NK-92 (cell line): Measurements from ENCODE around the gene TUBA3D.
"Not testable (repeated sequence)": the region's sequence is repeated elsewhere in the genome, so short reads cannot be mapped to it uniquely, and the experiment has no call there.

Experiments used
- DNase-seq: peaks from one replicate; lab custom pipeline; 2025; ENCODE audit not compliant: unreplicated experiment; lab: John Stamatoyannopoulos, UW

Gene TUBA3D

GRCh38 chr2:131475831-131476230, at the start of gene TUBA3D:
TUBA3D (plus strand) TSS chr2:131476119; CDS start chr2:131476200, 81 bp downstream.
- no peak for DNase-seq

DNA sequence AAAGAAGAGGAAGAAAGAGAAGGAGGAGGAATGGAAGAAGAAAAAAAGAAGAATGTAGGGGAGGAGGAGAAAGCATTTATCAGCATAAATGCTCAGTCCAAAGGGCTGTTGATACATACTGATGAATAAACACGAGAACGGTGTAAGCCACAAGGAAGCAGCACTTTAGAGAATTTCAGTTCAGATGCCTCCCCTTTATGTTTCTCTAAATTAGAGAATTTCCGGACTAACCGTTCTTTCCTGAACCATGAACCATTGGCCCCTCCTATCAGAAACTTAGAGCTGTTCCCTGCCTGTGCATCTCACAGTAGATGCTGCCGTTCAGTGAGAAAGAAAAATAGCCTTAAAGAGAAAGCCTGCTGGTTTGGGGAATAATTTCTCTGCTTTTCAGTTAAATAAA, 49.2 kb upstream of the TUBA3D start:
- DNase-seq, result no peak

- no peak for DNase-seq
These were observed 44.6 kb upstream of the TUBA3D start for GRCh38 chr2:131431336-131431735.

GRCh38 chr2:131440742-131441468, 35.0 kb upstream of the TUBA3D start:
- not testable (repeated sequence) for DNase-seq

GRCh38 chr2:131444736-131445514, 31.0 kb upstream of the TUBA3D start:
- not testable (repeated sequence) for DNase-seq

GRCh38 chr2:131445515-131445797, 30.5 kb upstream of the TUBA3D start:
- not testable (repeated sequence) for DNase-seq

GRCh38 chr2:131445896-131446295, 30.0 kb upstream of the TUBA3D start:
- no peak for DNase-seq

- DNase-seq, result not testable (repeated sequence)
These were observed 27.9 kb upstream of the TUBA3D start for GRCh38 chr2:131447981-131448380.

DNA sequence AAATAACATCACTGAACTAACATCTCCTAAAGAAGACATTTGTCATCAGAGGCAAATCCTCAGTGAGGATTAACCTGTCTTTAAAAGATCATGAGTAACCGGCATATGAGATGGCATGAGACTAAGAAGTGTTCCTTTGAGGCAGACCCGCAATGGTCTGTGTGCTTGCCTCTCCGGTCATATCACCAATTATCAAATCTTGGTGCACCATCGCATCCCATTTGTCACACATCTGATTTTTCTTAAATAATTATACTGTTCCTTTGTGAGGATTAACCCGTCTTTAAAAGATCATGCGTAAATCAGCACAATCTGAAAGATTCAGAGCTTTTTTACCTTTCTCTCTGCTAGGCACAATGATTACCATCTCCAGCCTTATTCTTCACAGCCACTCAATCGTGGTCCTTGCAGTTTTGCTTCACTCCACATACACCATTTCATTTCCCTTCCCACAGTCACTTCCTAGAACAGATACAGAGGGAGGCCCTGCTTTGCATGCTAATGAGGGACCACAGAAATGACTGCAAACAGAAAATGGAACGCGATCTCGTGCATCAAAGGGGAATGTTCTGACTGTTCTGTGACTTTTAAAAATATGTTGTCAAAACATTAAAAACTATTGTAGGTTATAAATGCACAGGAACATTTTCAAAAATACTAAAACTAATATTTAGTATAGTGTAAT, 24.5 kb upstream of the TUBA3D start:
- DNase-seq, result not testable (repeated sequence)

GRCh38 chr2:131454914-131455313, 21.0 kb upstream of the TUBA3D start:
- not testable (repeated sequence) for DNase-seq

DNA sequence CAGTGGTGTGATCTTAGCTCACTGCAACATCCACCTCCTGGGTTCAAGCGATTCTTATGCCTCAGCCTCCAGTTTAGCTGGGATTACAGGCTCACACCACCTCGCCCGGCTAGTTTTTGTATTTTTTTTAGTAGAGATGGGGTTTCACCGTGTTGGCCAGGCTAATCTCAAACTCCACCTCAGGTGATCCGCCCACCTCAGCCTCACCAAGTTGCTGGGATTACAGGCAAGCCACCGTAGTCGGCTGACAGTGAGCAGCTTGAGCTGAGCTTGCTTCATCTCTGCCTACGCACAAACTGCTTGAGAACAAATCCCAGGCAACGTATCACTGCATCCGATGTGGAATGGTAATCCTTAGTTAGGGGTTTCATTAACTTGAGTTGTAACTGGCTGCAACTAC, 8.2 kb upstream of the TUBA3D start:
- DNase-seq, result not testable (repeated sequence)

- DNase-seq, result not testable (repeated sequence)
These were observed 5.0 kb upstream of the TUBA3D start for GRCh38 chr2:131470944-131471343.

DNA sequence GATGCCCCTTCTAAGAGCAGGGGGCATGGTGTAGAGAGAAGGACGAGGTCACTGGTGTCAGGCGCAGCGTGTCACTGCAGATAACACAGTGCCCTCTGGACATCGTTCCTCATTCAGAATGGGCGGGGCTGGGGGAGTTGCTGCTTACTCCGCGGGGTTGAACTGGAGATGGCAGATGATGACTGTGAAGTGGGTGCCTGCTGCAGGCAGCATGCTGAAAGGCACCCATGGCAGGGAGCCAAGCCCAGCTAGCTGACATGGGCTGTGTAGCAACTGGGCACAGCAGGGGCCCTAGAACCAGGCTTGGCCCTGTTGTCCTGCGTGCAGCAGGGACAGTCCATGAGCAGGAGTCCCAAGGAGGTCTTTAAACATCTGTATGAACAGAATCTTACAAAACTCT, 4.3 kb upstream of the TUBA3D start:
- DNase-seq, result not testable (repeated sequence)

- DNase-seq, result not testable (repeated sequence)
These were observed 2.7 kb upstream of the TUBA3D start for GRCh38 chr2:131473266-131473665.

DNA sequence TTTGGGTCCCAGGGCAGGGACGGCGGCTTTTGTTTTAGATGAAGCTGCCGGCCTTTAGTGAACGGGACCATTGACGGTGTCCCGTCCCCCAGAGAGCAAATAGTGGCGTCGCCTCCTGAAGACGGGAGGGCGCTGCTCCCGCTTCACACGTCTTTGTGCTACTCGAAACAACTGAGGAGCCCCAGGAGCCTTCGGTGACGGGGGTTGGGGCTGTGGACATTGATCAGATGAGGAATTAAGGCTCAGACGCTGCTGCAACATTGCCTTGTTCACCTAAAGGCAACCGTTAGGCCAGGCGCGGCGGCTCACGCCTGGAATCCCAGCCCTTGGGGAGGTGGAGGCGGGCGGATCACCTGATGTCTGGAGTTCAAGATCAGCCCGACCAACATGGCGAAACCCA, 444 bp downstream of the TUBA3D start:
- DNase-seq, result not testable (repeated sequence)

DNA sequence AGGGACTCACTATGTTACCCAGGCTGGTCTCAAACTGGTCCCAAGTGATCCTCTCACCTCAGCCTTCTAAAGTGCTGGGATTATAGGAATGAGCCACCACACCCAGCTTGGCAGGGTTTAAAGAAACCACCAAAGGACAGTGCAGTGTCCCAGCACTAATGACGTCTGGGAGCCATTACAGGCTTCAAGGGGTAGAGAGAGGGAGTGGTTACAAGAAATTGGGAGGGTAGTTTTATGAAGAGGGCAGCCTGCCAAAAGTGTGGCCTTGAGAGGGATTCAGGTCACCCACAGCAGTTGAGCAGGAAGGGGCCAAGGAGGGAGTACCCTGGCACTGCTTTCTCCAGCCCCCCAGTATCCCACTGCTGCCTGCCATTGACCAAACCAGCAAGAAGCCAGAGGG, 1.3 kb downstream of the TUBA3D start:
- DNase-seq, result not testable (repeated sequence)

GRCh38 chr2:131478074-131478849, 2.3 kb downstream of the TUBA3D start:
- not testable (repeated sequence) for DNase-seq

DNA sequence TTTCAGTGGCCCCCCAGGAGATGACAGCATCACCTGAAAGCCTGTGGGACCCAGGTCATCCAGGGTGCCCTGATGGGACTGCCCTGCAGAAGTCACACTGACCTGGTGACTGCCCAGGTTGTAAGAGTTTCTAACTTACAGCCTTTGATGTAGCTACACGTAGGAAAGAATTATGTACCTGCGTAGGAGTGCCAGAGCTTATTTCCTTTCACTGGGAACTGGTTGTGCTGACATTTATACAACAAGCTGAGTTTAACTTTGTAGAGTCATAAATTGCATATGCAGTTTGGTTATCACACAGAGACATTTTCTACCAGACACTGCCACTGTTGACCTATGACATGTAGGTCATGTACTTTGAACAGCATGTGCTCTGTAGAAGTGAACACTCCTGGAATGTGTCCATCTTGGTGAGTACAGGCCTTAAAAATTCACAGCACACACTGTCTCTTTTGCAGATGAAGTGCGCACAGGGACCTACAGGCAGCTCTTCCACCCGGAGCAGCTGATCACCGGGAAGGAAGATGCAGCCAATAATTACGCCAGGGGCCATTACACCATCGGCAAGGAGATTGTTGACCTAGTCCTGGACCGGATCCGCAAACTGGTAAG, 3.0 kb downstream of the TUBA3D start:
- DNase-seq, result not testable (repeated sequence)

- DNase-seq, result not testable (repeated sequence)
These were observed 4.4 kb downstream of the TUBA3D start for GRCh38 chr2:131480351-131480750.

DNA sequence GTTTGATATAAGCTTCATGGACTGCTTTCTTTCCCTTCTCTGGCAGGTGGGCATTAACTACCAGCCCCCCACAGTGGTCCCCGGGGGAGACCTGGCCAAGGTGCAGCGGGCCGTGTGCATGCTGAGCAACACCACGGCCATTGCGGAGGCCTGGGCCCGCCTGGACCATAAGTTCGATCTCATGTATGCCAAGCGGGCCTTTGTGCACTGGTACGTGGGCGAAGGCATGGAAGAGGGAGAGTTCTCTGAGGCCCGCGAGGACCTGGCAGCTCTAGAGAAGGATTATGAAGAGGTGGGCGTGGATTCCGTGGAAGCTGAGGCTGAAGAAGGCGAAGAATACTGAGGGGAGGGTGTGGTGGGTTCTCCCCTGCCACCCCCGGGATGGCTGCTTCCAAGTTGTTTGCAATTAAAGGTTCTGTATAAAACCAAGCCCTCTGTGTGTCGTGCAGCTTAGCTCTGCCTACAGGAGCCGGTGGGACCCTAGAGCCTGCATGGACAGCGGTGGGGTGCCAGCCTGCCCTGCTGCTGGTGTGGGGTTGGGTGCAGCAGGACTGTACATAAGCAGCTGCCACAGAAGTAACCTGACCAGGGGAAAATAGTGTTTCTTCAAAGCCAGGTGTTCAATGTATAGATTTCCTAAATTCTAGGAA, 6.7 kb downstream of the TUBA3D start:
- not testable (repeated sequence) for DNase-seq
